ENCODE measurements around the gene LRRC23. TPM values are rescaled to one million over a fixed set of nuclear protein-coding genes. Genes with fewer than 3 reads are reported as not detected.

LRRC23 gene
- total and polyA plus RNA-seq, 2 of the 13 experiments (the other 11 are each of a cell fraction or from before 2014, with no cell fraction given) = 6.0 to 7.8 TPM

- TF ChIP-seq SNAPC4 (CRISPR knock-in tag; IDR thresholded peaks at IDR 0.05) (0 out of 2 replicates have a peak, but pooled peaks have one; percentile 37), ZFP36L2 (CRISPR knock-in tag; IDR thresholded peaks at IDR 0.05) (no peak), MTERF4 (CRISPR knock-in tag; IDR thresholded peaks at IDR 0.05) (no peak), ZNF234 (CRISPR knock-in tag; conservative IDR thresholded peaks at IDR 0.05) (no peak), ZNF430 (CRISPR knock-in tag; IDR thresholded peaks at IDR 0.05) (peak; percentile 84), ZSCAN12 (CRISPR knock-in tag; IDR thresholded peaks at IDR 0.05) (peak; percentile 88; the same call in 1 of the 2 replicates), HMGXB3 (CRISPR knock-in tag; IDR thresholded peaks at IDR 0.05; ENCODE audit: borderline replicate concordance) (no peak), FOXO1 (CRISPR knock-in tag; IDR thresholded peaks at IDR 0.05) (peak; percentile 70; the same call in 1 of the 2 replicates), KLF6 (CRISPR knock-in tag; IDR thresholded peaks at IDR 0.05) (0 out of 2 replicates have a peak, but pooled peaks have one; percentile 40), AGO2 (optimal IDR thresholded peaks at IDR 0.05; ENCODE audit: low read depth, low read length) (peak; percentile 81), NR2F1 (CRISPR knock-in tag; IDR thresholded peaks at IDR 0.05) (no peak), CCDC6 (CRISPR knock-in tag; IDR thresholded peaks at IDR 0.05) (peak; percentile 49; the same call in 1 of the 2 replicates), ZNF232 (CRISPR knock-in tag; IDR thresholded peaks at IDR 0.05; ENCODE audit: borderline replicate concordance) (peak; percentile 38; the same call in 1 of the 2 replicates), XRCC5 (optimal IDR thresholded peaks at IDR 0.05; ENCODE audit: low read length) (peak; percentile 97), ZNF543 (CRISPR knock-in tag; IDR thresholded peaks at IDR 0.05) (0 out of 2 replicates have a peak, but pooled peaks have one; percentile 49), ESRRA (CRISPR knock-in tag; IDR thresholded peaks at IDR 0.05; ENCODE audit: low read depth) (no peak), YEATS4 (CRISPR knock-in tag; IDR thresholded peaks at IDR 0.05; ENCODE audit: borderline replicate concordance) (peak; percentile 95), ZNF816 (CRISPR knock-in tag; IDR thresholded peaks at IDR 0.05; ENCODE audit: borderline replicate concordance) (0 out of 2 replicates have a peak, but pooled peaks have one; percentile 66), REL (CRISPR knock-in tag; conservative IDR thresholded peaks at IDR 0.05) (no peak)
Measured at GRCh38 chr12:6890789-6891645, 13.6 kb upstream of the LRRC23 start (continued).
